GM21576 (cell line): ENCODE data around the gene COPZ1.
"Not testable (repeated sequence)": the region's sequence is repeated elsewhere in the genome, so short reads cannot be mapped to it uniquely, and the experiment has no call there.

Source experiments
- ATAC-seq: cut with Tn5 transposase; IDR thresholded peaks from one replicate; pipeline ENCODE4 v1.9.1; 2021; ENCODE audit warnings: mild to moderate bottlenecking, moderate library complexity; ENCODE audit not compliant: unreplicated experiment

Gene COPZ1

GRCh38 chr12:54294152-54294952 lies 30.6 kb upstream of the COPZ1 start:
- no peak for ATAC-seq

- no peak for ATAC-seq
These were observed 29.9 kb upstream of the COPZ1 start for GRCh38 chr12:54294953-54295566.

- ATAC-seq: no peak
These were observed 28.4 kb upstream of the COPZ1 start for GRCh38 chr12:54296393-54297099.

- ATAC-seq: no peak
These were observed 26.0 kb upstream of the COPZ1 start for GRCh38 chr12:54298904-54299303.

DNA sequence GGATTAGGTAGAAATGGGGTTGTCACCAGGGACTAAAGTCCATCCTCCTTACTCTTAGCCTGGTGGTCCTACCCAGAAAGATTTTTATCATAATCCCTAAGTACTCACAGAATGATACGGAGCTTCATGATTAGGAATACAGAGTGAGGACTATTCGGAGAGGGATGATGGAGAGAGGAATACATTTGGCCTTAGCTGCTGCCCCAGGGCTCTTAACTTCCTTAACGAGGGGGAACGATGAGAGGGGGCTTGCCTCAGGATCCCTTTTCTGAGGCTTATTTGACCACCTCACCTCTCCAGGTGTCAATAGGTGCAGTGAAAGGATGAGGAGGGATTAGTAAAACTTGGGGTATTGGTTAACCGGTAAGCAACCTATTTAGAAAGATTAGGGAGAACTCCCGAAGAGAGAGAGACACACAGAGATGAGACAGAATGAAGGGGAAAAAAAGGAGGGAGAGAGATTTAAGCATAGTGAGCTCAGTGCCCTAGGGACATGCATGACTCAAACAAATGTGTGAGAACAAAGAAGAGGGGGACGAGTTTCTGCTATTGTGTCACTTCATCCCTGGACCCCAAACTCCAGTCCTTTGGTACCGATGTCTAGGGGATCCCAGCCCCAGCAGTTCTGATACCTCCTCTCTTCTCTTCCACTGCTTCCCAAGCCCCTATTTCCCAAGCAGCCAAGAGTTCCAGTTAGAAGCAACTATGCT lies 25.3 kb upstream of the COPZ1 start:
- no peak for ATAC-seq

DNA sequence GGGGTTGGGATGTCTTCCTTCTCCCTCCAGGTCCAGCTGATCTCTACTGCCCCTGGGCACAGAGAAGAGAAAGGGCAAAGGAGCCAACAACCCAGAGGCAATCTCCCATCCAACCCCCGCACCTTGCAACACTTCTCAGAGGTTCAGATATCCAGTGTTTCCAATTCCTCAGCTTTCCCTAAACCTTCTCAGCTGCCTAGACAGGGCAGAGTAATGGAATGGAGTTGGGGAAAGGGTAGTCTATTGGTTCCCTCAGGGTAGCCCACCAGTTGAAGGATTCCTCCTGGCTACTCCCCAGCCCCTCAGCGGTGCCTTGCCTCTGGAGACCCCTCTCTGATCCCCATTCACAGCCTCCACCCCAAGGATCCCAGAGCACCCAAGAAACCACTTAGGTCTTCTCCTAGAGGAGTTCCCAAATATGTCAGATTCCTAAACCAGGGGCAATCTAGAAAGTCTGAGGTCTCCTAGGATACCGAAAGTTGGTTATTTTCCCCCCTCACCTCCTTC lies 24.7 kb upstream of the COPZ1 start:
- ATAC-seq: no peak

GRCh38 chr12:54300732-54301427 lies 24.1 kb upstream of the COPZ1 start, which contains the start of gene NFE2:
TSS of gene NFE2 (minus strand) at chr12:54301015. CDS start at chr12:54295248, 5,767 bp downstream.
- ATAC-seq: no peak

GRCh38 chr12:54301428-54302048 lies 23.4 kb upstream of the COPZ1 start:
- ATAC-seq: no peak

- ATAC-seq: no peak
These were observed 21.3 kb upstream of the COPZ1 start for GRCh38 chr12:54303640-54304039.

DNA sequence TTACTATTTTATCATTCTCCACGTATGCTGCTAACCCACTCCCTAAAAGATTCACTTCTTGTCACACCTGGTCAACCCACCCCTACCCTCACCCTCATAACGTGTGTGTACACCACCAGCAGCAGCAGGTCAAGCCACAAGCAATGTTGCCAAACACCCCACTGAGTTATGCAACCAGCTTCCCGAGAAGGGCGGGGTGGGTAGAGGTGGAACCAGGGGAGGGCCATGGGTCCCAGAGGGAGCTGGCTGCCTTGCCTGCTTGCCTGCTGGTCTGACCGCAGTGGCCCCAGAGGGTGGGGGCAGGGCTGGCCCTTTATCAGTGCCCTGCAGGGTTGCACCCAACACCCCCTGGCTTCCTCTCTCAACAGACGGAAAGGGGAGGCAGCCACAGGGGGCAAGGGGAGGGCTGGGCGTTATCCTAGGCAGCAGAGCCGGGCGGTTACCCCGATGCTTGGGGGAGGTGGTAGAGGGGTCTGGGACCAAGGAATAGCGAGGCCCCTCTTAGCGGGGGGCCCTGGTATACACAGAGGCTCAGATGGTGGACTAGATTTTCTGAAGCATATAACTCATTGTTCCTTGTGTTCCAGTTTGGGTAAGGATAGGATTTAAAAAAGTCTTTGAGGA lies 20.6 kb upstream of the COPZ1 start:
- ATAC-seq: peak; percentile 43

DNA sequence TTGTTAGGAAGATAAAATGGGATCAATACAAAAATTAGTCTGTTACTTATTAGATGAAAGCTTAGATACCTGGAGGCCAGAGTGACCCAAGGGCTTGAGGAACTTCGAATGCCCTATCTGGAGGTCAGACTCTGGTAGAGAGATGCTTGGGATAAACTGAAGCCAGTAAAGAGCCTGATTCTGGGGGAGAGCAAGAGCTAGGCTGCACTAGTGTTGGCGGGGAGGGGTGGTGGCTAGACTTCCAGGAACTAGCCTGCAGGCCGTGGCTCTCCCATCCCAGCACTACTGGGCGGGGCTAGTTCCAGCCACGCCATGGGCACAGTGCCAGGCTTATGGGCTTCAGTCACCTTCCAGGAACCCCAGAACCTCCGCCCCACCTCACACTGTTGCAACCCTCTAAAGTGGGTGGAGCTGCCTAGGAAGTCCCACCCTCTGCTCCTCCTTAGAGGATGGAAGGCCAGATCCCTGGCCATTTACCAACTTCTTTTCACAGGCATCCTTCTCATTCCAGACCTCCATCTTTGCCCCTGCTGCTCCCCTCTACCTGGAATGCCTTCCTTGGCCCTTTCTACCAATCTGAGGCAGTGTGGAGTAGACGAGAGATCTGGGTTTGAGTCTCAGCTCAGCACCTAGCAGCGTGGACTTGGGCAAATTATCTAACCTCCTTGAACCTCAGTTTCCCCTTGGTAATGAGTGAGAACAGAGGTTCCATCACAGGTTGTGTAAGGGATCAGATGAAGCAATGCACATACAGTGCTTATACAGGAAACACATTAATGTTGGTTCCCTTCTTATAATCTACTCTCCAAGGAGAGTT lies 17.8 kb upstream of the COPZ1 start:
- no peak for ATAC-seq

GRCh38 chr12:54311051-54311450 lies 13.9 kb upstream of the COPZ1 start:
- no peak for ATAC-seq

- not testable (repeated sequence) for ATAC-seq
These were observed 12.6 kb upstream of the COPZ1 start for GRCh38 chr12:54312309-54312708.

- no peak for ATAC-seq
These were observed 3.6 kb upstream of the COPZ1 start for GRCh38 chr12:54321363-54321762.

DNA sequence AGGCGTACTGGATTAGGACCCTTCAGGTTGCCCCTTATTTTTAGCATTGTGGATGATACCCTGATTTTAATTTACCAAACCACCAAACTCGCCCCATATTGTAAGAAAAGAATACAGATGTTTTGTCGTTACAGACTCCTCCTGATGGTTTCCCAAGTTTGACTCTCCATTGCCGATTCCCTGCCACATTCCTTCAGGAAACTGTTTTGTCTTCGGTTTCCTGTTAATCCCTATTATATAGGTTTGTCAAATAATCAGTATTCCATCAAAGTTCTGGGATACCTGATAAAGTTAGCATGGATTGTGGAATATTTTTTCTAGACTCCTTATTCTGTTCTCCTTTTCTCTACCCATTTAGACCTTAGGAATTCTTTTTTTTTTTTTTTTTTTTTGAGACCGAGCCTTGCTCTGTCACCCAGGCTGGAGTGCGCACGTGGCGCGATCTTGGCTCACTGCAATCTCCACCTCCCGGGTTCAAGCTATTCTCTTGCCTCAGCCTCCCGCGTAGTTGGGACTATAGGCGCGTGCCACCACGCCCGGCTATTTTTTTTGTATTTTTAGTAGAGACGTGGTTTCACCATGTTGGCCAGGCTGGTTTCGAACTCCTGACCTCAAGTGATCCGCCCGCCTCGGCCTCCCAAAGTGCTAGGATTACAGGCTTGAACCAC lies 645 bp downstream of the COPZ1 start:
- not testable (repeated sequence) for ATAC-seq

DNA sequence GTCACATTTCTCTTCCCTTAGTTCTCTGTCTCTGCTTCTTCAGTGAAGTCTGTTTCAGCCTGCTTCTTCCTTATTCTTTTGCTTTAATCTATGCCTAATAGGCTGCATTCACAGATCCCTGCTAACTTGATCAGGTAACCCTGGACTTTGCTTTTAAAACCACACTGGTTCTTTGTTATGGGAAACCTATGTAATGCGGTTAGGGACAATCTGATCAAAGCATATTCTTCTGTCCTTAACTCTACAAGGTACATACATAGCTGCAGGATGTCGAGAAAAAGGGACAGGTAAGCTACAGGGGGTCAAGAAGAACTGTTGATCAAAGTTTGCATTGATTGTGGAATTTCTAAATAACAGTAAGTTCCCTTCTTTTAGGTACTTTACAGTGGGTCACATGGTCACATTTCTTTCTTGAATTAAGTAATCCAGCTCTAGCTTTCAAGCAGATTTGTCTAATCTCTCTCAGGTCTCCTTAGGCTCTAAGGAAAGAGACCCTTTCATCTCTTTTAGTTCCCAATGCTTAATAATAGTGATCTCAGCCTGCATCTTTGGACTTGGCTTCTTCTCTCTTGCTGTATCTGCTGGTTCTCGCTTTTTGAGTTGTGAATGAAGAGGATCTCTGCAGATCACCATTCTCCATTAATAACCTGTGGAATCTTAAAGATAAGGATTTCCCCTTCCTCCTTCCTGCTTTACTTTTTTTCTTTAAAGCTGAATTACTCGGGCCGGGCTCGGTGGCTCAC lies 3.8 kb downstream of the COPZ1 start:
- no peak for ATAC-seq

GRCh38 chr12:54329759-54330158 lies 4.8 kb downstream of the COPZ1 start:
- no peak for ATAC-seq
